Measurements from ENCODE around the gene MTIF3.

GRCh38 chr13:27401210-27401609 is 49.2 kb downstream of the MTIF3 start:
- TF ChIP-seq, protein P1, sequence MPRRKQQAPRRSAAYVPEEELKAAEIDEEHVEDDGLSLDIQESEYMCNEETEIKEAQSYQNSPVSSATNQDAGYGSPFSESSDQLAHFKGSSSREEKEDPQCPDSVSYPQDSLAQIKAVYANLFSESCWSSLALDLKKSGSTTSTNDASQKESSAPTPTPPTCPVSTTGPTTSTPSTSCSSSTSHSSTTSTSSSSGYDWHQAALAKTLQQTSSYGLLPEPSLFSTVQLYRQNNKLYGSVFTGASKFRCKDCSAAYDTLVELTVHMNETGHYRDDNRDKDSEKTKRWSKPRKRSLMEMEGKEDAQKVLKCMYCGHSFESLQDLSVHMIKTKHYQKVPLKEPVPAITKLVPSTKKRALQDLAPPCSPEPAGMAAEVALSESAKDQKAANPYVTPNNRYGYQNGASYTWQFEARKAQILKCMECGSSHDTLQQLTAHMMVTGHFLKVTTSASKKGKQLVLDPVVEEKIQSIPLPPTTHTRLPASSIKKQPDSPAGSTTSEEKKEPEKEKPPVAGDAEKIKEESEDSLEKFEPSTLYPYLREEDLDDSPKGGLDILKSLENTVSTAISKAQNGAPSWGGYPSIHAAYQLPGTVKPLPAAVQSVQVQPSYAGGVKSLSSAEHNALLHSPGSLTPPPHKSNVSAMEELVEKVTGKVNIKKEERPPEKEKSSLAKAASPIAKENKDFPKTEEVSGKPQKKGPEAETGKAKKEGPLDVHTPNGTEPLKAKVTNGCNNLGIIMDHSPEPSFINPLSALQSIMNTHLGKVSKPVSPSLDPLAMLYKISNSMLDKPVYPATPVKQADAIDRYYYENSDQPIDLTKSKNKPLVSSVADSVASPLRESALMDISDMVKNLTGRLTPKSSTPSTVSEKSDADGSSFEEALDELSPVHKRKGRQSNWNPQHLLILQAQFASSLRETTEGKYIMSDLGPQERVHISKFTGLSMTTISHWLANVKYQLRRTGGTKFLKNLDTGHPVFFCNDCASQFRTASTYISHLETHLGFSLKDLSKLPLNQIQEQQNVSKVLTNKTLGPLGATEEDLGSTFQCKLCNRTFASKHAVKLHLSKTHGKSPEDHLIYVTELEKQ (tag by site-specific recombination; IDR thresholded peaks at IDR 0.05; ENCODE audit: borderline replicate concordance), result no peak
- no peak for TF ChIP-seq ZNF133 (tag by site-specific recombination; IDR thresholded peaks at IDR 0.05)
- no peak for TF ChIP-seq YY1 (tag by site-specific recombination; IDR thresholded peaks at IDR 0.05)
- TF ChIP-seq ZNF423 (tag by site-specific recombination; IDR thresholded peaks at IDR 0.05), result no peak
- TF ChIP-seq ZNF121 (tag by site-specific recombination; IDR thresholded peaks at IDR 0.05), result no peak
- TF ChIP-seq ZNF830 (tag by site-specific recombination; IDR thresholded peaks at IDR 0.05; ENCODE audit: low read depth), result no peak
- TF ChIP-seq, protein P2, sequence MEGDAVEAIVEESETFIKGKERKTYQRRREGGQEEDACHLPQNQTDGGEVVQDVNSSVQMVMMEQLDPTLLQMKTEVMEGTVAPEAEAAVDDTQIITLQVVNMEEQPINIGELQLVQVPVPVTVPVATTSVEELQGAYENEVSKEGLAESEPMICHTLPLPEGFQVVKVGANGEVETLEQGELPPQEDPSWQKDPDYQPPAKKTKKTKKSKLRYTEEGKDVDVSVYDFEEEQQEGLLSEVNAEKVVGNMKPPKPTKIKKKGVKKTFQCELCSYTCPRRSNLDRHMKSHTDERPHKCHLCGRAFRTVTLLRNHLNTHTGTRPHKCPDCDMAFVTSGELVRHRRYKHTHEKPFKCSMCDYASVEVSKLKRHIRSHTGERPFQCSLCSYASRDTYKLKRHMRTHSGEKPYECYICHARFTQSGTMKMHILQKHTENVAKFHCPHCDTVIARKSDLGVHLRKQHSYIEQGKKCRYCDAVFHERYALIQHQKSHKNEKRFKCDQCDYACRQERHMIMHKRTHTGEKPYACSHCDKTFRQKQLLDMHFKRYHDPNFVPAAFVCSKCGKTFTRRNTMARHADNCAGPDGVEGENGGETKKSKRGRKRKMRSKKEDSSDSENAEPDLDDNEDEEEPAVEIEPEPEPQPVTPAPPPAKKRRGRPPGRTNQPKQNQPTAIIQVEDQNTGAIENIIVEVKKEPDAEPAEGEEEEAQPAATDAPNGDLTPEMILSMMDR (tag by site-specific recombination; IDR thresholded peaks at IDR 0.05), result no peak
- TF ChIP-seq SALL2 (tag by site-specific recombination; IDR thresholded peaks at IDR 0.05; ENCODE audit: borderline replicate concordance), result no peak
- TF ChIP-seq REPIN1 (tag by site-specific recombination; IDR thresholded peaks at IDR 0.05; ENCODE audit: low read depth), result no peak
- no peak for TF ChIP-seq KLF9 (tag by site-specific recombination; IDR thresholded peaks at IDR 0.05; ENCODE audit: low read depth)
- TF ChIP-seq REST (tag by site-specific recombination; IDR thresholded peaks at IDR 0.05), result no peak
